H9 (cell line): ENCODE data around the gene SLIT1. TPM values are rescaled to one million over a fixed set of nuclear protein-coding genes. Genes with fewer than 3 reads are reported as not detected.

ENCODE experiments used
- DNase-seq: peaks from one replicate; pipeline ENCODE4 v3.0.0-alpha.2; 2017
- H2AFZ ChIP-seq: one replicate; pipeline ENCODE4 v1.6.1; 2013; ENCODE audit warnings: mild to moderate bottlenecking, low read length, control low read depth, moderate library complexity
- H2AK5ac ChIP-seq: 2 replicates; pipeline ENCODE4 v1.6.1; 2013; ENCODE audit warnings: low read length, control low read depth, mixed read lengths; ENCODE audit not compliant: insufficient read length
- H2BK120ac ChIP-seq: one replicate; pipeline ENCODE4 v1.6.1; 2013; ENCODE audit warnings: low read depth, mild to moderate bottlenecking, low read length, control low read depth, inconsistent platforms; ENCODE audit not compliant: poor library complexity, severe bottlenecking
- H2BK12ac ChIP-seq: 2 replicates; pipeline ENCODE4 v1.6.1; 2013; ENCODE audit warnings: low read length, control low read depth, mixed read lengths, low read depth; ENCODE audit not compliant: insufficient read length
- H2BK15ac ChIP-seq: 2 replicates; pipeline ENCODE4 v1.6.1; 2013; ENCODE audit warnings: low read depth, low read length, control low read depth
- H2BK20ac ChIP-seq: one replicate; pipeline ENCODE4 v1.6.1; 2013; ENCODE audit warnings: low read depth, mild to moderate bottlenecking, low read length, control low read depth, inconsistent platforms; ENCODE audit not compliant: poor library complexity, severe bottlenecking
- H2BK5ac ChIP-seq: 2 replicates; pipeline ENCODE4 v1.6.1; 2013; ENCODE audit warnings: low read length, control low read depth, mixed read lengths; ENCODE audit not compliant: insufficient read length
- H3K14ac ChIP-seq: 2 replicates; pipeline ENCODE4 v1.6.1; 2013; ENCODE audit warnings: low read length, control low read depth; ENCODE audit not compliant: insufficient read depth
- H3K18ac ChIP-seq: 2 replicates; pipeline ENCODE4 v1.6.1; 2013; ENCODE audit warnings: low read depth, mild to moderate bottlenecking, mixed read lengths, low read length, control low read depth; ENCODE audit not compliant: insufficient read length
- H3K23ac ChIP-seq: 2 replicates; pipeline ENCODE4 v1.6.1; 2013; ENCODE audit warnings: low read length, control low read depth, mixed read lengths, low read depth; ENCODE audit not compliant: insufficient read length
- H3K23me2 ChIP-seq: 2 replicates; pipeline ENCODE4 v1.6.1; 2013; ENCODE audit warnings: low read depth, mild to moderate bottlenecking, mixed read lengths, low read length, control low read depth; ENCODE audit not compliant: insufficient read length, poor library complexity, severe bottlenecking
- H3K27ac ChIP-seq: 2 replicates; pipeline ENCODE4 v1.5.1; 2013; ENCODE audit warnings: low read length, control low read depth, mixed read lengths, low read depth; ENCODE audit not compliant: insufficient read length
- H3K27me3 ChIP-seq: 2 replicates; pipeline ENCODE4 v1.6.1; 2013; ENCODE audit warnings: low read length, control low read depth, inconsistent platforms; ENCODE audit not compliant: insufficient read depth
- H3K4ac ChIP-seq: 2 replicates; pipeline ENCODE4 v1.6.1; 2013; ENCODE audit warnings: low read depth, mild to moderate bottlenecking, control low read depth, inconsistent platforms, low read length, moderate library complexity
- H3K4me1 ChIP-seq: 2 replicates; pipeline ENCODE4 v1.6.1; 2013; ENCODE audit warnings: low read length, control low read depth, inconsistent platforms; ENCODE audit not compliant: insufficient read depth
- H3K4me2 ChIP-seq: 2 replicates; pipeline ENCODE4 v1.6.1; 2013; ENCODE audit warnings: low read length, control low read depth, mixed read lengths; ENCODE audit not compliant: insufficient read length, insufficient read depth
- H3K56ac ChIP-seq: 2 replicates; pipeline ENCODE4 v1.6.1; 2013; ENCODE audit warnings: low read depth, mild to moderate bottlenecking, mixed read lengths, low read length, control low read depth; ENCODE audit not compliant: insufficient read length
- H3K79me1 ChIP-seq: 2 replicates; pipeline ENCODE4 v1.6.1; 2013; ENCODE audit warnings: low read depth, mild to moderate bottlenecking, moderate library complexity, low read length, control low read depth, inconsistent platforms; ENCODE audit not compliant: insufficient read depth, poor library complexity, severe bottlenecking
- H3K79me2 ChIP-seq: 2 replicates; pipeline ENCODE4 v1.6.1; 2013; ENCODE audit warnings: low read length, control low read depth, inconsistent platforms; ENCODE audit not compliant: insufficient read depth
- H3K9ac ChIP-seq: 2 replicates; pipeline ENCODE4 v1.6.1; 2013; ENCODE audit warnings: low read length, control low read depth, mixed read lengths; ENCODE audit not compliant: insufficient read length; ENCODE audit errors: extremely low read depth
- H3K9me3 ChIP-seq: one replicate; pipeline ENCODE4 v1.6.1; 2013; ENCODE audit warnings: low read depth, low read length, inconsistent platforms; ENCODE audit not compliant: control insufficient read depth
- H3T11ph ChIP-seq: one replicate; pipeline ENCODE4 v1.6.1; 2013; ENCODE audit warnings: mild to moderate bottlenecking, low read length, control low read depth, inconsistent platforms
- H4K20me1 ChIP-seq: one replicate; pipeline ENCODE4 v1.6.1; 2013; ENCODE audit not compliant: control insufficient read depth, insufficient read length, insufficient read depth
- H4K5ac ChIP-seq: 2 replicates; pipeline ENCODE4 v1.6.1; 2013; ENCODE audit warnings: low read depth, mild to moderate bottlenecking, mixed read lengths, low read length, control low read depth; ENCODE audit not compliant: insufficient read length
- H4K8ac ChIP-seq: replicated peaks from 2 replicates; pipeline ENCODE4 v1.6.1; 2013; ENCODE audit warnings: low read length, control low read depth, mixed read lengths, low read depth; ENCODE audit not compliant: insufficient read length
- H4K91ac ChIP-seq: 2 replicates; pipeline ENCODE4 v1.6.1; 2013; ENCODE audit warnings: low read depth, mild to moderate bottlenecking, moderate library complexity, mixed read lengths, low read length, control low read depth; ENCODE audit not compliant: insufficient read length
- H3K27ac Mint-ChIP-seq, 3 experiments: 2 replicates in 2 of 3; 3 replicates in 1 of 3; pipeline ENCODE4 v1.8.0; 2020 to 2021; ENCODE audit warnings: mixed read lengths in 3 of 3, mild to moderate bottlenecking in 1 of 3, moderate library complexity in 1 of 3
- H3K27me3 Mint-ChIP-seq: 2 replicates; pipeline ENCODE4 v1.8.0; 2021; ENCODE audit warnings: low read depth, mild to moderate bottlenecking, moderate library complexity, mixed read lengths
- H3K36me3 Mint-ChIP-seq, 3 experiments: 2 replicates in 2 of 3; 3 replicates in 1 of 3; pipeline ENCODE4 v1.8.0; 2020 to 2021; ENCODE audit warnings: low read depth in 3 of 3, mixed read lengths in 3 of 3; ENCODE audit not compliant: insufficient read depth in 1 of 3
- H3K4me1 Mint-ChIP-seq, 2 experiments: 2 replicates each; pipeline ENCODE4 v1.8.0; 2020; ENCODE audit warnings: mixed read lengths in 2 of 2
- H3K4me3 Mint-ChIP-seq, 2 experiments: 2 replicates in 1 of 2; 3 replicates in 1 of 2; pipeline ENCODE4 v1.8.0; 2020 to 2021; ENCODE audit warnings: mild to moderate bottlenecking in 2 of 2, mixed read lengths in 2 of 2, moderate library complexity in 1 of 2
- H3K9me3 Mint-ChIP-seq, 2 experiments: 2 replicates in 1 of 2; 3 replicates in 1 of 2; pipeline ENCODE4 v1.8.0; 2020; ENCODE audit warnings: mild to moderate bottlenecking in 2 of 2, mixed read lengths in 2 of 2, moderate library complexity in 1 of 2
- WGBS: extraction: QIAGEN DNeasy Blood & Tissue Kit; methylation state at CpG from one replicate; pipeline ENCODE4 v1.1.7; 2013; ENCODE audit warnings: missing lambda C conversion rate, low lambda C conversion rate, mixed read lengths; ENCODE audit not compliant: insufficient read length; ENCODE audit errors: extremely low coverage; 5-methylcytosine and 5-hydroxymethylcytosine counted together
- total RNA-seq: library from RNA; stranded (reverse); gene quantifications from 2 replicates; pipeline ENCODE4 v1.2.1, GENCODE V29; 2021
- TF ChIP-seq, protein P1 (sequence below): fragments of 200-600 bp; sonication (generic); conservative IDR thresholded peaks from 3 replicates; pipeline ENCODE4 v1.8.0; 2021; ENCODE audit warnings: antibody characterized with exemption, mild to moderate bottlenecking

Gene SLIT1
- total RNA-seq, 1 experiment from 2014 or later, result 0.57 TPM

DNA sequence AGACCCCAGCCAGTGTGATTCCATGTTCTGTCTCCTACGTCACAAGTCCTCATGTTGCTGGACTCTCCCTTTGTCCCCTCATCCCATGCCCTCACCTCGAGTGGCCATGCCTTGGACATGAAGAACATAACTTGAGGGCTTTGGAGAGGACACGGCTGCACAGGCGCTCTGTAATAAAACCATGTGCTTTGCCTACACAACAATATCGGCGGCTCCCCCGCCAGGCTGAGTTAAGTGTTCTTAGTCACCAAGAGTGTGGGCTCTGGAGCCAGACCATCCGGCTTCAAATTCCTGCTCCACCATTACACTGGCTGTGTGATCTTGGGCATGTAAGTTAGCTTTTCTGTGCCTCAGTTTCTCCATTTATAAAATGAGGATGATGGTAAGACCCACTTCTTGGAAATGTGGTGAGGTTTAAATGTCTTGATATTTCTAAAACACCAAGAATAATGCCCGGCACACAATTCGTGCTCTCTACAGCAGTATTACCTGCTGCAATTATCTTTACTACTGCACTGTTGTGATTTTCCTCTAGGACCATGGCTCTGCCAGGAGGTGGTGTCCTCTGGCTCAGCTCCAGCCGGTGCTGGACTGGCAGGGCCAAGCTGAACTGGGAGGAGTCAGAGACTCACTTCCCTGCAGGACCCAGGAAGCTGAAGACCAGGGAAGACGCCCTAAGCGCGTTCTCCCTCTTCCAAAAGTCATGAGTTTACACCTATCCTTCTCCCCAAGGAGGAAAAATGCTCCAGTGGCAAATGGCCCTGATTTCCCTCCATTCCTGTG is 15.7 kb downstream of the SLIT1 start:
- no peak overlapping the region for H3K56ac ChIP-seq
- no peak overlapping the region for H3K4ac ChIP-seq
- H3K27ac ChIP-seq, result no peak overlapping the region
- Mint-ChIP-seq H3K36me3 (no peaks in the 10 kb centered on the region), H3K9me3 (no peaks in the 10 kb centered on the region), H3K27ac (no peak overlapping the region; a peak in 1 of 7 replicates), H3K27me3 (peaks cover 1% of the 10 kb centered on the region), H3K4me1 (peaks cover 5 to 30% of the 10 kb centered on the region in 2 experiments; a peak in 3 of 4 replicates), H3K4me3 (no peak overlapping the region)
- no peak overlapping the region for H3K18ac ChIP-seq
- no peak overlapping the region for H2BK120ac ChIP-seq
- no peak overlapping the region for H2BK20ac ChIP-seq
- no peak overlapping the region for H2BK5ac ChIP-seq
- H2BK15ac ChIP-seq, result no peak overlapping the region
- DNase-seq, result no peak
- no peaks in the 10 kb centered on the region for H3K4me1 ChIP-seq
- H3T11ph ChIP-seq, result no peak overlapping the region
- H3K9me3 ChIP-seq, result no peaks in the 10 kb centered on the region
- H2AK5ac ChIP-seq, result no peak overlapping the region
- H4K20me1 ChIP-seq, result no peaks in the 10 kb centered on the region
- H4K5ac ChIP-seq, result no peak overlapping the region
- H3K23me2 ChIP-seq, result no peaks in the 10 kb centered on the region
- H3K14ac ChIP-seq, result no peak overlapping the region
- no peak overlapping the region for H4K91ac ChIP-seq
- H4K8ac ChIP-seq, result no peak overlapping the region
- no peak overlapping the region for H2BK12ac ChIP-seq
- H3K9ac ChIP-seq, result no peak overlapping the region
- H3K4me2 ChIP-seq, result no peak overlapping the region
- H3K79me2 ChIP-seq, result no peaks in the 10 kb centered on the region
- H2AFZ ChIP-seq, result no peak overlapping the region
- H3K27me3 ChIP-seq, result no peaks in the 10 kb centered on the region
- TF ChIP-seq, protein P1, sequence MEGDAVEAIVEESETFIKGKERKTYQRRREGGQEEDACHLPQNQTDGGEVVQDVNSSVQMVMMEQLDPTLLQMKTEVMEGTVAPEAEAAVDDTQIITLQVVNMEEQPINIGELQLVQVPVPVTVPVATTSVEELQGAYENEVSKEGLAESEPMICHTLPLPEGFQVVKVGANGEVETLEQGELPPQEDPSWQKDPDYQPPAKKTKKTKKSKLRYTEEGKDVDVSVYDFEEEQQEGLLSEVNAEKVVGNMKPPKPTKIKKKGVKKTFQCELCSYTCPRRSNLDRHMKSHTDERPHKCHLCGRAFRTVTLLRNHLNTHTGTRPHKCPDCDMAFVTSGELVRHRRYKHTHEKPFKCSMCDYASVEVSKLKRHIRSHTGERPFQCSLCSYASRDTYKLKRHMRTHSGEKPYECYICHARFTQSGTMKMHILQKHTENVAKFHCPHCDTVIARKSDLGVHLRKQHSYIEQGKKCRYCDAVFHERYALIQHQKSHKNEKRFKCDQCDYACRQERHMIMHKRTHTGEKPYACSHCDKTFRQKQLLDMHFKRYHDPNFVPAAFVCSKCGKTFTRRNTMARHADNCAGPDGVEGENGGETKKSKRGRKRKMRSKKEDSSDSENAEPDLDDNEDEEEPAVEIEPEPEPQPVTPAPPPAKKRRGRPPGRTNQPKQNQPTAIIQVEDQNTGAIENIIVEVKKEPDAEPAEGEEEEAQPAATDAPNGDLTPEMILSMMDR, result no peak
- no peaks in the 10 kb centered on the region for H3K79me1 ChIP-seq
- H3K23ac ChIP-seq, result no peak overlapping the region
- WGBS, result no CpG with 5 or more reads among the region's 14 CpGs
